Endometrial microvascular endothelial cells (primary cell): ENCODE results near the gene RPL22. TPM values are rescaled to one million over a fixed set of nuclear protein-coding genes. Genes with fewer than 3 reads are reported as not detected.

Source experiments
- in situ Hi-C: cut with HindIII; loops from 2 replicates; pipeline ENCODE4 v1.10.0; 2017; ENCODE audit warnings: low sequenced_read_pairs, low pct_unique_long_range_greater_than_20kb; ENCODE audit errors: inconsistent ontology term
- total RNA-seq: library from RNA; depleted of rRNA; stranded (reverse); fragments of >200 nt; gene quantifications from one replicate; pipeline ENCODE4 v1.2.3, GENCODE V29; 2015; ENCODE audit errors: inconsistent ontology term

The RPL22 gene
- total RNA-seq, 1 donor from 2014 or later, result 108 TPM

DNA sequence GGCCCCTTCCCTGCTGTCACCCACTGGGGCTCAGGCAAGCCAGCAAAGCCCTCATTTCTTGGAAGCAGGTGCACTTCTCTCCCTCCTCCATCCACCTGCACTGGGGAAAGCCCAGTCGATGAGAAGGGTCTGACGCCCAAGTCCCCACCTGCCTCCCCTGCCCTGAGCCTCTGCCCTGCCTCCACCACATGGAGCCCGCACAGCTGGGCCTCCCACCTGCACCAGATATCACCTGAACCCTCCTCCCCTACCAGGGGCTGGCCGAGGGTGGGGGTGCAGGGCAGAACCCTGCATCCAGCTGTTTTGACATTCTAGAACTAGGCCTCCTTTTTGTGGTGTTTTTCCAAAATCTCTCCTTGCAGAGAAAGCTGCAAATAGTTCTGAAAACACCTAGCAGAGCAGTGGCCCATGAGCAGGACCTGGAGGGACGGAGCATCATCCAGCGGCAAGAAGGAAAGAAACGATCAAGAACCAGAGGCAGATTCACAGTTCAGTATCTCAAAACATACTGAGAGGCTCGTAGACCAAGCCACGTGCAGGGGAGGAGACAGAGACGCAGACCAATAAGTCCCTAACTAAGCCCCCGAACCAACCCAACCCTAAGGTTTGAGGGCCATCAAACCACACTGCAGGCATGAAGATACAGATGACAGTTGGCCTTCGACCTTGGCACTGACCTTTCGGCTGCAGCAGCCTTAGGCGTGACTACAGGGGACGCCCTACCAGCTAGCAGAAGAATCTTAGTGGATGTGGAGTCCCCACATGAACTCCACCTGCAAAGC lies 36.0 kb downstream of the RPL22 start:
- in situ Hi-C loops, result no loop called here

DNA sequence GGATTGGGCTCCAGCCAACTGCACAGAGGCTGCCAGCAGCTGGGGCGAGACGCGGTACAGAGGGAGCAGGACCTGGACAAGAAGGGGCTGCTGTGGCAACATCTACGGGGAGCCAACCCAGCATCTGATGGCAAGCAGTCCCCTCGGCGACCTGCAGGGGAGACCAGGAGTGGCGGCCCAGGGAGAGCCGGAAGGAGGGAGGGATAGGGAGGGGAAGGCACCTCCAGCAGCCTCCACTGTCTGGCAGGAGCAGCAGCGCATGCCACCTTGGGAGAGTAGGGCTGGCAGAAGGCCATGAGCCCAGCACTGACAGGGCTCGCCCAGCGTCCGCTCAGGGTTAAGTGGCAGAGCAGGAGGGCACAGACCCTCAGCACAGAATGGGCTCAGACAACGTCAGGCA lies 36.6 kb downstream of the RPL22 start:
- in situ Hi-C loops, result no loop called here

DNA sequence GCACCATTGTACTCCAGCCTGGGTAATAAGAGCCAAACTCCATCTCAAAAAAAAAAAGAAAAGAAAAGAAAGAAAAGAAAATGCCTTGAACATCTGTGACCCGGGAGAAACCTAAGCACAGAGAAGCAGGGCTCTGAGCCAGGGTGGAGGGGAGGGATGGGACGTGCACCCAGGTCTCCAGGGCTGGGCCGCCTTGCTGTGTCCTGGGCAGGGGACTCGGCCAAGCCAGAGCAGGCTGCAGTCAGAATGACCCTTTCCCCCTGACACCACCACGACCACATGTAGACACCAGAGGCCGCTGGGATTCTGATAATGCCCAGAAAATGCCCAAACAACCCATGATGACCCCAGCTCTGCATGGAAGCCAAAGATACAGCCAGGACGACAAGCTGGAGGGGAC lies 37.1 kb downstream of the RPL22 start:
- in situ Hi-C loops, result no loop called here

DNA sequence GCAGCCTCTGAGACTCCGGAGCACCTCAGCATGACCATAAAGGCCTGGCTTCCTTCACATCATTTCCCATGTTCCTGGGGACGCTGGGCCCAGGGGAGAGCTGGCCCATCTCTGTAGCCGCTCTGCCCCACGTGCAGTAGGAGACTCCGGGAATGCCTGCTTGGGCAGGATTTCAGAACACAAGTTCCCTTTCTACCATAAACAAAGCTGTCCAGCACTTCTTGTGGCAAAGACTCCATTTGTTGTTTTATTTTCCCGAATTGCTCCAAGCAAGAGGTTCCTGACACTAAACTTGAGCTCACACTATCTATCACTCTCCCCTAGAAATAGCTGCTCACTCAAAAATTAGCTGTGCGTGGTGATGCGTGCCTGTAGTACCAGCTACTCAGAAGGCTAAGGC lies 41.2 kb downstream of the RPL22 start:
- in situ Hi-C loops, result no loop called here

GRCh38 chr1:6157528-6158174 lies 41.7 kb downstream of the RPL22 start:
- in situ Hi-C loops, result no loop called here

- in situ Hi-C loops, result no loop called here
Observed at GRCh38 chr1:6157132-6157527, 42.3 kb downstream of the RPL22 start.

- in situ Hi-C loops, result no loop called here
Observed at GRCh38 chr1:6154525-6155319, 44.7 kb downstream of the RPL22 start.

- in situ Hi-C loops, result no loop called here
Observed at GRCh38 chr1:6152882-6153281, 46.5 kb downstream of the RPL22 start.

DNA sequence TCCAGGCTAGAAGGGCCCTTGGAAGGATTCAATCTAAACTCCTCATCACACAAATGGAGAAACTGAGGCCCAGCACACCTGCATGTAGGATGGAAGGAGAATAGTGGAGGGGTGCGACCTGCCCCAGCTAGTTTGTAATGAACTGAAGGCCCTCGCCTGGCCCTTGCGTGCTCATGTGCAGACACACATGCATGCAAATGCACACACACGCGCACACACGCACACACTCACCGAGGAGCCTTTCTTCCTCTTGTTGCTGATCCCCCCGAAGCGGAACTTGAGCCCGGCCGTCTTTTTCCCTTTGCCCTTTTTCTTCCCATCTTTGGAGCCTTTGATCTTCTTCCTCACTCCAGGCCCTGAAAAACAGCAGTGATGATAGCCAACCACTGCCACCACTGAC lies 47.2 kb downstream of the RPL22 start:
- in situ Hi-C loops, result no loop called here

DNA sequence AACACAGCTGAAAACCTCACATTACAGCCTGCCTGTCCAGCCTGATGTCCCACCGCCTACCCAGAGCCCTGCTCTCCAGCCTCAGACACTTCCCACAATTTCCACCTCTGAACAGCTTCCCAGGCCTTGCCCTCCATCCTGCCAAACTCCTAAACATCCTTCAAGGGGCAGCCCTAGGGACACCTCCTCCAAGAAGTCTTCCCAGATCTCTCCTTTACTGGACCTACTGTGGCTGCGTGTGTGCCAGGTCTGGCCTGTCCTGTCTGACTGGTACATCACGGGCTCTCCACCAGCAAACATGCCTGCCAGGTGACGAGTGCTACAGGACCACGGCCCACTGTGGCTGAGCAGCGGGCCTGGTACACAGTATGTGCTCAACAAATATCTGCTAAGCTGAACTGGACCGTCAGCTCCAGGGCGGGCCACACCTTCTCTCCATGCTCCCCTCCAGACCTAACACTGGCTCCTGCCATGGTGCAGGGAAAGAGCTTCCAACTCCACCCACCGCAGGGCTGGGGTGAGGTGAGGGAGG lies 48.0 kb downstream of the RPL22 start:
- in situ Hi-C loops, result no loop called here

- in situ Hi-C loops, result no loop called here
Observed at GRCh38 chr1:6150006-6150938, 49.1 kb downstream of the RPL22 start.

GRCh38 chr1:6149597-6149996 lies 49.8 kb downstream of the RPL22 start:
- in situ Hi-C loops, result no loop called here

DNA sequence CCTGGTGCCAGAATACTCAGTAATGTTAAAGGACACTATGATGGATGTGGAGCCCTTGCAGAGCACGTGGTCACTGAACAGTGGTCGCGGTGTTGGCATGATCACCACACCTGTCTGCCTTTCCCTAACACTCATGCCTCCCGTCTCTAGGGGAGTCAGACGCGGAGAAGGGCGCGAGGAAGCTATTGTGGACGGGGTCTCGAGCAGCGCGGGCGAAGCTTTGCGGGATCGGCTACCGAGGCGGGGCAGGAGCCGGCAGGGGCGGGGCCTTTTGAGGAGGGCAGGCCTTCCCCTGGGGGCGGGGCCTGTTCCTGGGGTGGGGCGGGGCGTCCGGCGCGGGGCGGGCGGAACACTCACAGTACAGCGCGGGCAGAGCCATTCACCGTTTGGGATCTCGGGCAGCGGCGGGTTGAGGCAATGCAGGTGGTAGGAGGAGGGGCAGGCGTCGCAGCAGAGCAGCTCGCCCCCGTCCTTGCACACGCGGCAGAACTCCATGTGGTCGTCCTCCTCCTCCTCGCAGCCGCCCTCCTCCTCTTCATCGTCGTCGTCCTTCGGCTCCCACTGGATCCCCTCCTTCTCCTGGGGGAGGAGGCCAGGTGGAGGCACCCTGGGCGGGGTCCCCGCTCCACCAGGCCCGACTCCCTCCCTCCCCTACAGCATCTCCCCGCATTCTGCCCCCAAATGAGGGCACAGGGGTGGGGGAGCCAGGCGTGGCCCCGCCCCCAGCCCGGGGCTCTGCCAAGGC lies 50.7 kb downstream of the RPL22 start:
- in situ Hi-C loops, result no loop called here

DNA sequence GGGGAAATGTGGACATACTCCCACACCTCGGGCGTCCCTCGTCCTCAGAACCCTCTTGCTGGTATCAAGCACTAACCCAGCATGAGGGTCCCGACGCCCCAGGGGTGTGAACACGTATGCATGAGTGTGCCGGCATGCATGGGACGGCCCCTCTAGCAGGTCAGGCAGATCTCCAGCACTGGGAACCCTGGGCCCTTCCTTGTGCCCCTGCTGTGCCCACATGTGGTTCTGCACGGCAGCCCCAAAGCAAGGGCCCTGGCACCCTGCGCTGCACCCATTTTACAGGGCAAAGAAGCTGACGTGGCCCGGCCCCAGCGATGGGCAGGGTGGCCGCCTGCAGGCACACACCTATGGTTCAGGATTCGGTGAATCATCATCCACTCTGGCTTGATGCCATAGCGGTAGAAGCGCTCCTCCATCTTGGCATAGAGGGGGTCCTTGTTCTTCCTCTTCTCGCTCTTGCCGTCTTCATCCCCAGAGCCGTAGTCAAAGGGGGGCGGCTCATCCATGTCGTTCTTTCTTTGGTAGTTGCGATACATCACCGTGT lies 53.5 kb downstream of the RPL22 start:
- in situ Hi-C loops, result no loop called here

DNA sequence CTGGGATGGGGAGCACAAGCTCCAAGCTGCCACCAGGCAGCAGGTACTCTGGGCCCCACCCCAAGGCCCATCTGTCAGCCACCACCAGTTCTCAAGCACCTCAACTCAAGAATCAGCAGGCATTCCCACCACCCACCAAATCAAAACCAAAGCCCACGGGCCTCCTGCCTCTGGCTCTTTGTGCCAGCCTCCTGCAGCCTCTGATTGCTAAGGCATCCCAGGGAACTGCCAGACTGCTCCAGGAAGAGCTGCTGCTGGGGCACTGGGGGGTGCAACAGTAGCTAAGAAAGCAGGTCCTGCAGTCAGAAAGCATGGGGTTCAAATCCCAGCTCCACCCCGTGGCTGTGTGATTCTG lies 54.0 kb downstream of the RPL22 start:
- in situ Hi-C loops, result no loop called here

- in situ Hi-C loops, result no loop called here
Observed at GRCh38 chr1:6144647-6145395, 54.6 kb downstream of the RPL22 start.

DNA sequence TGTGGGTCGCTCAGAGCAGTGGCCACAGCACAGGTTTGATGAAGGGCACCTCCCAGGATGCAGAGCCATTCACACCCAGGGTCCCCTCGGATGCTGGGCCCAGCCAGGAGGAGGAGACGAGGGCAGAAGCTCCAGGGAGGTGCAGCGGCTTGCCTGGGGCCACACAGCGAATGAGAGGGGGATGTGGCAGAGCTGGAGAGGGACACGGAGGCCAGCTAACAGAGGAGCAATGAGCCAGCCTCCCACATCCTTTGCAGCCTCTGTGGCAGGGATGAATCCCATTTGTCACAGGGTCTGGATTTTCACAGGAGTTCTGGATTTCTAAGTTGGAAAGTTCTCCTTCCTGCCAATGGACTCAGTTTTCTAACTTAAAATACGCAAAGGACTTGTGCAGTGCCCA lies 55.2 kb downstream of the RPL22 start:
- in situ Hi-C loops, result no loop called here
